ENCODE data around the gene VILL. TPM values are rescaled to one million over a fixed set of nuclear protein-coding genes. Genes with fewer than 3 reads are reported as not detected.

VILL gene
- total and polyA plus RNA-seq, 2 of the 8 experiments (the other 6 are each of a cell fraction or from before 2014, with no cell fraction given), result 4.1 to 4.2 TPM

DNA sequence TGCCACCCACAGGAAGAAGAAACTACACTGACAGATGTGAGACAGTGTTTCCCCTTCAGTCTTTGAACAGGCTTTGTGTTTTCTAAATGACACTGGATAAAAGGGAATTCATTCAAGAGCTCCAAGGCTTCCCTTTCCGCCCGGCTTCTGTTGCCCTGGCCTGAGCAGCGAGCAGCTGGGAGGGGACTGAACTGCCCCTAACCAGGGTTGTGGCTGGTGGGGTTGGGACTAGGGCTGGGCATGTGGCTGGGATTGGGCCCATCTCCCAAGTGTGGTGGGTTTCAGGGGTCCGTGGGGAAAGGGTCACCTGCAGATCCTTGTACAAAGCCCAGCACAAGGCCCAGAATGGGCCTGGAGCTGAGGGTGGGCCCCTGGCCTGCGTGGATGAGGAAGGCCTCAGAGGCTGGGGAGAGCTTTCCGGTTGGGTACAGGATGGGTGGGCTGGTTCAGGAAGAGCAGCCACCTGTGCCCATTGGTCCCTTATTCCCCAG, 10.4 kb downstream of the VILL start:
- WGBS, 2 experiments (ENCODE audit: extremely low coverage in 1 of 2, insufficient coverage in 1 of 2, insufficient read length in 1 of 2, insufficient replicate concordance in 2 of 2, low coverage in 1 of 2, low lambda C conversion rate in 2 of 2, missing lambda C conversion rate in 1 of 2), result 87% methylated on average over 6 of the region's 6 CpGs; no CpG with 5 or more reads in 1 of the 2 experiments
- H2BK120ac ChIP-seq (replicated peaks; ENCODE audit: low read depth, low read length), result no peak overlapping the region
- H3K4me2 ChIP-seq (ENCODE audit: insufficient read depth in 1 of 2, low read depth in 2 of 2, low read length in 2 of 2), result no peak overlapping the region
- H3K79me1 ChIP-seq (ENCODE audit: low read depth, low read length), result no peaks in the 10 kb centered on the region; the same call in 1 of the 2 replicates
- H4K5ac ChIP-seq (ENCODE audit: insufficient read length, low read depth, low read length), result no peak overlapping the region
- no peaks in the 10 kb centered on the region for H3K9me3 ChIP-seq (ENCODE audit: insufficient read depth in 2 of 2, low read depth in 1 of 2, low read length in 1 of 2)
- H3K18ac ChIP-seq (ENCODE audit: extremely low read depth, low read length), result no peak overlapping the region
- H4K8ac ChIP-seq (ENCODE audit: extremely low read depth, insufficient read depth, low read length), result no peak overlapping the region
- H2AFZ ChIP-seq (ENCODE audit: low read length), result no peak overlapping the region
- peaks cover 0 to 6% of the 10 kb centered on the region in 2 experiments for H4K20me1 ChIP-seq (replicated peaks in 1 of 2; ENCODE audit: control insufficient read depth in 1 of 2, insufficient read depth in 2 of 2, low read length in 2 of 2)
- H3K4me3 ChIP-seq (ENCODE audit: extremely low read depth in 1 of 4, insufficient read depth in 2 of 4, low read depth in 3 of 4, low read length in 4 of 4), result no peak overlapping the region
- no peak overlapping the region; the same call in 1 of the 2 replicates for H2BK5ac ChIP-seq (ENCODE audit: low read depth, low read length)
- peaks cover 5% of the 10 kb centered on the region; the same call in 1 of the 2 replicates for H3K23me2 ChIP-seq (ENCODE audit: low read depth, low read length)
- H3K79me2 ChIP-seq (ENCODE audit: control insufficient read depth in 1 of 2, insufficient read depth in 2 of 2, low read length in 2 of 2), result no peaks in the 10 kb centered on the region
- no peak overlapping the region for H3K4ac ChIP-seq (replicated peaks; ENCODE audit: insufficient read length, low read depth, low read length)
- H2AK5ac ChIP-seq (ENCODE audit: low read depth, low read length), result no peak overlapping the region
- no peak for TF ChIP-seq CHD2 (IDR thresholded peaks at IDR 0.05; ENCODE audit: low read length)
- no peak for TF ChIP-seq SIN3A (conservative IDR thresholded peaks at IDR 0.05 in 1 of 2, IDR thresholded peaks at IDR 0.05 in 1 of 2; ENCODE audit: low read depth in 1 of 2, low read length in 2 of 2)
- TF ChIP-seq, protein P1, sequence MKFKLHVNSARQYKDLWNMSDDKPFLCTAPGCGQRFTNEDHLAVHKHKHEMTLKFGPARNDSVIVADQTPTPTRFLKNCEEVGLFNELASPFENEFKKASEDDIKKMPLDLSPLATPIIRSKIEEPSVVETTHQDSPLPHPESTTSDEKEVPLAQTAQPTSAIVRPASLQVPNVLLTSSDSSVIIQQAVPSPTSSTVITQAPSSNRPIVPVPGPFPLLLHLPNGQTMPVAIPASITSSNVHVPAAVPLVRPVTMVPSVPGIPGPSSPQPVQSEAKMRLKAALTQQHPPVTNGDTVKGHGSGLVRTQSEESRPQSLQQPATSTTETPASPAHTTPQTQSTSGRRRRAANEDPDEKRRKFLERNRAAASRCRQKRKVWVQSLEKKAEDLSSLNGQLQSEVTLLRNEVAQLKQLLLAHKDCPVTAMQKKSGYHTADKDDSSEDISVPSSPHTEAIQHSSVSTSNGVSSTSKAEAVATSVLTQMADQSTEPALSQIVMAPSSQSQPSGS (IDR thresholded peaks at IDR 0.05; ENCODE audit: low read length), result no peak
- TF ChIP-seq RNF2 (IDR thresholded peaks at IDR 0.05; ENCODE audit: borderline replicate concordance, low read depth, low read length, missing control alignments, poor library complexity, severe bottlenecking), result no peak
- no peak for TF ChIP-seq FOSL1 (IDR thresholded peaks at IDR 0.05; ENCODE audit: insufficient read depth, low read depth, low read length)
- TF ChIP-seq RAD21 (IDR thresholded peaks at IDR 0.05 in 1 of 2, conservative IDR thresholded peaks at IDR 0.05 in 1 of 2; ENCODE audit: low read depth in 2 of 2, low read length in 2 of 2), result no peak
- no peak overlapping the region for H2BK20ac ChIP-seq (ENCODE audit: low read length)
- peaks cover 0 to 2% (median under 1%) of the 10 kb centered on the region in 4 experiments; a peak in 1 of 8 replicates for H3K36me3 ChIP-seq (ENCODE audit: control insufficient read depth in 2 of 4, insufficient read depth in 4 of 4, low read length in 3 of 4)
- no peak overlapping the region for H3K23ac ChIP-seq (ENCODE audit: insufficient read length)
- ChIA-PET CTCF (ENCODE audit: partially characterized antibody) (interaction anchor here (0.7 to 5.3 kb wide), 19 partner anchors 11 to 655 kb away, joined by 3 to 75 read pairs (median 4); partner anchors contain the start of genes PLCD1 and VILL), POLR2A (ENCODE audit: partially characterized antibody) (no interaction called here)
- no peak overlapping the region for H3K14ac ChIP-seq (ENCODE audit: insufficient read length)
- H3K56ac ChIP-seq (replicated peaks; ENCODE audit: insufficient read length, low read depth, low read length), result no peak overlapping the region
- DNase-seq (ENCODE audit: low read depth in 1 of 2, low spot score in 2 of 2) (no peak), FAIRE-seq (no peak)
- H3K4me1 ChIP-seq (replicated peaks in 1 of 4; ENCODE audit: control insufficient read depth in 3 of 4, insufficient read depth in 4 of 4, low read length in 3 of 4), result peaks cover 0 to 10% (median 7%) of the 10 kb centered on the region in 4 experiments; a peak in 6 of 7 replicates
- peaks cover 0 to 13% (median 5%) of the 10 kb centered on the region in 4 experiments; a peak in 2 of 7 replicates for H3K27me3 ChIP-seq (replicated peaks in 1 of 4; ENCODE audit: control insufficient read depth in 3 of 4, extremely low read depth in 1 of 4, insufficient read depth in 3 of 4, low read length in 3 of 4)
- no peak overlapping the region for H3K9ac ChIP-seq (replicated peaks in 1 of 4; ENCODE audit: extremely low read depth in 1 of 4, low read depth in 3 of 4, low read length in 3 of 4)
- no peak overlapping the region for H4K91ac ChIP-seq (replicated peaks; ENCODE audit: insufficient read length, low read length)
- no peak overlapping the region for H3K27ac ChIP-seq (ENCODE audit: low read depth, low read length)
- H2BK12ac ChIP-seq (ENCODE audit: low read depth, low read length), result no peak overlapping the region
- peak overlapping the region; percentile 37; the same call in 1 of the 2 replicates for H2BK15ac ChIP-seq (ENCODE audit: low read length)
